CD14-positive monocyte (primary cell): Measurements from ENCODE around the gene KASH5. TPM values are rescaled to one million over a fixed set of nuclear protein-coding genes. Genes with fewer than 3 reads are reported as not detected.
A peak's percentile ranks its signal among the peaks of the same experiment; 100 is the strongest.

ENCODE experiments used
- DNase-seq, 3 donors: peaks; one replicate each; pipeline ENCODE4 v3.0.0-alpha.2; 2011 to 2022
- H2AFZ ChIP-seq: 2 replicates; pipeline ENCODE4 v1.6.0; 2012; ENCODE audit warnings: mild to moderate bottlenecking, low read depth, low read length, inconsistent platforms; ENCODE audit not compliant: insufficient read depth, poor library complexity, severe bottlenecking
- H3K27ac ChIP-seq, 2 donors: 1 replicate in 1 of 2; 2 replicates in 1 of 2; pipeline ENCODE4 v1.5.1; 2012 to 2013; ENCODE audit warnings: low read length in 2 of 2, control low read depth in 1 of 2, inconsistent platforms in 1 of 2, low read depth in 1 of 2, mild to moderate bottlenecking in 1 of 2
- H3K27me3 ChIP-seq, 2 donors: one replicate each; pipeline versions ENCODE4 v1.6.0 to v1.6.1; 2011 to 2013; ENCODE audit warnings: low read length in 2 of 2; ENCODE audit not compliant: control insufficient read depth in 2 of 2, insufficient read depth in 2 of 2
- H3K36me3 ChIP-seq, 2 donors: replicated peaks in 1 of 2; 1 replicate in 1 of 2; 2 replicates in 1 of 2; pipeline versions ENCODE4 v1.5.1 to v1.6.1; 2012 to 2013; ENCODE audit warnings: low read length in 2 of 2, control low read depth in 1 of 2, inconsistent platforms in 1 of 2, mild to moderate bottlenecking in 1 of 2; ENCODE audit not compliant: insufficient read depth in 2 of 2, control insufficient read depth in 1 of 2
- H3K4me1 ChIP-seq, 2 donors: 1 replicate in 1 of 2; 2 replicates in 1 of 2; pipeline versions ENCODE4 v1.5.1 to v1.6.1; 2012 to 2013; ENCODE audit warnings: low read length in 2 of 2, control low read depth in 1 of 2, inconsistent platforms in 1 of 2, mild to moderate bottlenecking in 1 of 2, moderate library complexity in 1 of 2; ENCODE audit not compliant: insufficient read depth in 2 of 2, control insufficient read depth in 1 of 2
- H3K4me2 ChIP-seq: replicated peaks from 2 replicates; pipeline ENCODE3; 2012; ENCODE audit warnings: low read length, moderate library complexity, mild to moderate bottlenecking; ENCODE audit not compliant: poor library complexity, severe bottlenecking; ENCODE audit errors: extremely low read depth
- H3K4me3 ChIP-seq, 3 experiments: fragments of 200-600 bp in 1 of 3; sonication (generic) in 1 of 3; replicated peaks in 1 of 3; 1 replicate in 2 of 3; 2 replicates in 1 of 3; pipeline ENCODE4 v1.5.1; 2011 to 2013; ENCODE audit warnings: low read length in 3 of 3, mild to moderate bottlenecking in 3 of 3, control low read depth in 2 of 3, low read depth in 2 of 3, inconsistent platforms in 1 of 3, moderate library complexity in 1 of 3
- H3K79me2 ChIP-seq: 2 replicates; pipeline ENCODE4 v1.6.0; 2012; ENCODE audit warnings: mild to moderate bottlenecking, control low read depth, inconsistent platforms, low read length, moderate library complexity; ENCODE audit not compliant: insufficient read depth
- H3K9ac ChIP-seq: 2 replicates; pipeline ENCODE4 v1.6.0; 2017; ENCODE audit warnings: low read length, mild to moderate bottlenecking; ENCODE audit not compliant: insufficient read depth, poor library complexity, severe bottlenecking
- H3K9me3 ChIP-seq, 2 donors: replicated peaks in 1 of 2; 1 replicate in 1 of 2; 2 replicates in 1 of 2; pipeline versions ENCODE4 v1.5.1 to v1.6.1; 2012 to 2013; ENCODE audit warnings: low read length in 2 of 2, control low read depth in 1 of 2; ENCODE audit not compliant: control insufficient read depth in 1 of 2, insufficient read depth in 1 of 2
- H4K20me1 ChIP-seq: 2 replicates; pipeline ENCODE4 v1.6.0; 2012; ENCODE audit warnings: mild to moderate bottlenecking, low read length, control low read depth, moderate library complexity; ENCODE audit not compliant: insufficient read depth
- H3K27ac Mint-ChIP-seq, 7 donors: one replicate each; pipeline ENCODE4 v1.8.0; 2020; ENCODE audit warnings: mild to moderate bottlenecking in 7 of 7, mixed read lengths in 7 of 7, moderate library complexity in 6 of 7, inconsistent platforms in 2 of 7
- H3K27me3 Mint-ChIP-seq, 3 donors: one replicate each; pipeline ENCODE4 v1.8.0; 2021 to 2022; ENCODE audit warnings: low read depth in 3 of 3, mild to moderate bottlenecking in 3 of 3, mixed read lengths in 3 of 3, moderate library complexity in 3 of 3, inconsistent platforms in 1 of 3
- H3K36me3 Mint-ChIP-seq, 2 donors: one replicate each; pipeline ENCODE4 v1.8.0; 2020; ENCODE audit warnings: mixed read lengths in 2 of 2, inconsistent platforms in 1 of 2, mild to moderate bottlenecking in 1 of 2
- H3K4me1 Mint-ChIP-seq: one replicate; pipeline ENCODE4 v1.8.0; 2020; ENCODE audit warnings: mild to moderate bottlenecking, mixed read lengths
- H3K4me3 Mint-ChIP-seq, 2 donors: one replicate each; pipeline ENCODE4 v1.8.0; 2020; ENCODE audit warnings: mild to moderate bottlenecking in 2 of 2, mixed read lengths in 2 of 2, moderate library complexity in 1 of 2
- H3K9me3 Mint-ChIP-seq, 7 donors: one replicate each; pipeline ENCODE4 v1.8.0; 2020 to 2022; ENCODE audit warnings: mixed read lengths in 7 of 7, mild to moderate bottlenecking in 6 of 7, moderate library complexity in 6 of 7, inconsistent platforms in 2 of 7
- WGBS: methylation state at CpG from one replicate; pipeline ENCODE4 v1.1.5; 2013; ENCODE audit warnings: missing lambda C conversion rate; ENCODE audit not compliant: insufficient coverage; 5-methylcytosine and 5-hydroxymethylcytosine counted together
- intact Hi-C, 2 donors: fragments of 100-400 bp; cut with micrococcal nuclease; formaldehyde crosslinking; loops; one replicate each; pipeline versions ENCODE4 v1.15.0 to v1.15.1; 2023
- polyA plus RNA-seq, 3 donors: library from polyadenylated mRNA; depleted of rRNA in 1 of 3; unstranded in 2 of 3; stranded (reverse) in 1 of 3; fragments of 300-500 nt in 2 of 3; fragments of >200 nt in 1 of 3; fragmentation: Illumina TruSeq in 2 of 3; gene quantifications; 1 replicate in 2 of 3; 2 replicates in 1 of 3; pipeline ENCODE4 v1.2.3, GENCODE V29; 2012 to 2021
- TF ChIP-seq, protein P1 (sequence below): fragments of 200-600 bp; IDR thresholded peaks from one replicate; pipeline ENCODE4 v1.8.0; 2022; ENCODE audit warnings: antibody characterized with exemption, mild to moderate bottlenecking

Gene KASH5
- polyA plus RNA-seq, 3 donors, result not detected

DNA sequence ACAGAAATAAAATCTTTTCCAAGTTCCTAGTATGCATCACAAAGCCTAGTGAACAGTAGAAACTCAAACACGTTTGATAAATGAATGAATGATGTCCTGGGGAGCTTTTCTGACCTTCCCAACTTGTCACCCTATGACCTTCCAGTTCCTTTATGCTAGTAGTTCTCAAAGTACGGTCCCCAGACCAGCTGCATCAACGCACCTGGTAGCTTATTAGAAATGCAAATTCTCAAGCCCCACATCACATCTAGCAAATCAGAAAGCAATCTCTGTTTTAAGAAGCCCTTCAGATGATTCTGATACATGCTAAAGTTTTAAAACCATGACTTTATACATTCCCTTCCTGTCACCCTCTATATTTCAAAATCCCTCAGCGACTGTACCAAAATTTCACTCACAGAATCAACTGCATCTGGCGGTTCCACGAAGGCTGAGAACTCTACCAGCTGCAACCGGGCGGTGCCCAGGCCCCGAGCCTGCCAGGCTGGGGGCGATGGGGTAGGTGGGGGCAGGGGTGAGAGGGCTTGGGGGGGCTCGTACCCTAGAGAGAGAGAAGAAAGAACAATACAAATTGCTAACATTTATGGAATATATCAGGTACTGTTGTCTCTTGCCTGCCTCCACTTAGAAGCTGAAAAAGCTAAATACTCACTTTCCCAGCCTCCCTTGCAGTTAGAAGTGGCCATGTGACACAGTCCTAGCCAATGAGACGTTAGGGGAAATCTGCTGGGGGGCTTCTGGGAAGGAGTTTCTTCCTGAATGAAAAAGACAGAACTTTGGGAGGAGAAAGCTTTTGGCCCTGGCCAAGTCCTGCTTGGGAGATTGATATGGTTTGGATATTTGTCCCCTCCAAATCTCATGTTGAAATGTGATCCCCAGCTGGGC, 39.5 kb upstream of the KASH5 start:
- intact Hi-C loops, result no loop called here
- Mint-ChIP-seq H3K36me3 (no peaks in the 10 kb centered on the region), H3K4me1 (no peaks in the 10 kb centered on the region), H3K4me3 (no peak overlapping the region), H3K27ac (no peak overlapping the region), H3K27me3 (peaks cover 5 to 21% (median 11%) of the 10 kb centered on the region in 3 donors), H3K9me3 (peaks cover 0 to 5% (median 2%) of the 10 kb centered on the region in 7 donors)
- no peaks in the 10 kb centered on the region for H3K79me2 ChIP-seq
- no peaks in the 10 kb centered on the region for H3K9me3 ChIP-seq
- no peaks in the 10 kb centered on the region for H4K20me1 ChIP-seq
- DNase-seq, result no peak
- no peaks in the 10 kb centered on the region for H3K4me1 ChIP-seq
- H3K27me3 ChIP-seq, result no peaks in the 10 kb centered on the region
- H3K4me3 ChIP-seq, result no peak overlapping the region
- no peaks in the 10 kb centered on the region for H3K36me3 ChIP-seq
- WGBS, result 100% methylated on average over 2 of the region's 12 CpGs
- H3K27ac ChIP-seq, result no peak overlapping the region
- no peak overlapping the region for H3K9ac ChIP-seq
- TF ChIP-seq, protein P1, sequence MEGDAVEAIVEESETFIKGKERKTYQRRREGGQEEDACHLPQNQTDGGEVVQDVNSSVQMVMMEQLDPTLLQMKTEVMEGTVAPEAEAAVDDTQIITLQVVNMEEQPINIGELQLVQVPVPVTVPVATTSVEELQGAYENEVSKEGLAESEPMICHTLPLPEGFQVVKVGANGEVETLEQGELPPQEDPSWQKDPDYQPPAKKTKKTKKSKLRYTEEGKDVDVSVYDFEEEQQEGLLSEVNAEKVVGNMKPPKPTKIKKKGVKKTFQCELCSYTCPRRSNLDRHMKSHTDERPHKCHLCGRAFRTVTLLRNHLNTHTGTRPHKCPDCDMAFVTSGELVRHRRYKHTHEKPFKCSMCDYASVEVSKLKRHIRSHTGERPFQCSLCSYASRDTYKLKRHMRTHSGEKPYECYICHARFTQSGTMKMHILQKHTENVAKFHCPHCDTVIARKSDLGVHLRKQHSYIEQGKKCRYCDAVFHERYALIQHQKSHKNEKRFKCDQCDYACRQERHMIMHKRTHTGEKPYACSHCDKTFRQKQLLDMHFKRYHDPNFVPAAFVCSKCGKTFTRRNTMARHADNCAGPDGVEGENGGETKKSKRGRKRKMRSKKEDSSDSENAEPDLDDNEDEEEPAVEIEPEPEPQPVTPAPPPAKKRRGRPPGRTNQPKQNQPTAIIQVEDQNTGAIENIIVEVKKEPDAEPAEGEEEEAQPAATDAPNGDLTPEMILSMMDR, result no peak
- H2AFZ ChIP-seq, result no peak overlapping the region
- no peak overlapping the region for H3K4me2 ChIP-seq

DNA sequence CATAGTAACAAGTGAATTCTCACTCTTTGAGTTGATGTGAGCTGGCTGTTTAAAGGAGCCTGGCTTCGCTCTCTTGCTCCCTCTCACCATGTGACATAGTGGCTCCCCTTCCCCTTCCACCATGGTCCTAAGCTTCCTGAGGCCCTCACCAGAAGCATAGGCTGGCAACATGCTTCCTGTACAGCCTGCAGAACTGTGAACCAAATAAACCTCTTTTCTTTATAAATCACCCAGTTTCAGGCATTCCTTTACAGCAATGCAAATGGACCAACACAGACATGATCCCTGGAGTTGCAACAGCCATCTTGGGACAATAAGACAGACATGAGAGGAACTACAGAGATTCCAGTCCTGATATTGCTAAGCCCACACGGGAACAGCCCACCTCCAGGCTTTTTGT, 38.5 kb upstream of the KASH5 start:
- Histone ChIP-seq H3K4me1 (no peaks in the 10 kb centered on the region), H3K36me3 (no peaks in the 10 kb centered on the region), H4K20me1 (no peaks in the 10 kb centered on the region), H3K4me3 (no peak overlapping the region), H3K4me2 (no peak overlapping the region), H3K9me3 (no peaks in the 10 kb centered on the region), H3K79me2 (no peaks in the 10 kb centered on the region), H3K27me3 (no peaks in the 10 kb centered on the region), H3K27ac (no peak overlapping the region), H3K9ac (no peak overlapping the region), H2AFZ (no peak overlapping the region)
- WGBS, result 100% methylated on average over 1 of the region's 2 CpGs
- Mint-ChIP-seq H3K4me1 (no peaks in the 10 kb centered on the region), H3K4me3 (no peak overlapping the region), H3K27ac (peak overlapping the region in 1 of 7 donors; percentile 14), H3K27me3 (peaks cover 5 to 19% (median 14%) of the 10 kb centered on the region in 3 donors), H3K9me3 (peaks cover 0 to 5% (median 2%) of the 10 kb centered on the region in 7 donors), H3K36me3 (no peaks in the 10 kb centered on the region)
- DNase-seq, result no peak
- intact Hi-C loops, result no loop called here
- TF ChIP-seq, protein P1, result no peak
